Fibroblast of pulmonary artery (primary cell): Measurements from ENCODE around the gene SYTL4.

Source experiments
- DNase-seq: peaks from one replicate; pipeline ENCODE4 v3.0.0-alpha.2; 2010; ENCODE audit warnings: low read depth
- H3K4me3 ChIP-seq: replicated peaks from 2 replicates; pipeline ENCODE4 v1.5.1; 2011; ENCODE audit warnings: low read depth, mild to moderate bottlenecking, control low read depth, low read length, moderate library complexity
- TF ChIP-seq, protein P1 (sequence below): IDR thresholded peaks from 2 replicates; pipeline ENCODE4 v1.5.1; 2011; ENCODE audit warnings: mild to moderate bottlenecking, control low read depth, low read length, inconsistent platforms; ENCODE audit errors: missing control alignments

SYTL4 gene

DNA sequence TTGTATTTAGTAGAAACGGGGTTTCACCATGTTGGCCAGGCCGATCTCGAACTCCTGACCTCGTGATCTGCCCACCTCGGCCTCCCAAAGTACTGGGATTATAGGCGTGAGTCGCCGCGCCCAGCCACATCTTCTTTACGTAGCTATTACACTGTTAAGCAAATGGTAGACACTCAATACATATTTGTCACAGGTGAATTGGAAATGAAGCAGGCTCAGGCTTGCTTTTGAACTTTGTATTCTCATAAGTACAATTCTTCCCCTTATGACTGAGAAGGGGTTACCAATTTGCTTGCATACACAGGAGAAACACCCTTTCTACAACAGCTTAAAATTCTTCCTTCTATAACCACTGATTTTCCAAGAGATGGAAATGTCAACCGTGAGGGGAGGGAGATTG lies 88.7 kb downstream of the SYTL4 start:
- TF ChIP-seq, protein P1, sequence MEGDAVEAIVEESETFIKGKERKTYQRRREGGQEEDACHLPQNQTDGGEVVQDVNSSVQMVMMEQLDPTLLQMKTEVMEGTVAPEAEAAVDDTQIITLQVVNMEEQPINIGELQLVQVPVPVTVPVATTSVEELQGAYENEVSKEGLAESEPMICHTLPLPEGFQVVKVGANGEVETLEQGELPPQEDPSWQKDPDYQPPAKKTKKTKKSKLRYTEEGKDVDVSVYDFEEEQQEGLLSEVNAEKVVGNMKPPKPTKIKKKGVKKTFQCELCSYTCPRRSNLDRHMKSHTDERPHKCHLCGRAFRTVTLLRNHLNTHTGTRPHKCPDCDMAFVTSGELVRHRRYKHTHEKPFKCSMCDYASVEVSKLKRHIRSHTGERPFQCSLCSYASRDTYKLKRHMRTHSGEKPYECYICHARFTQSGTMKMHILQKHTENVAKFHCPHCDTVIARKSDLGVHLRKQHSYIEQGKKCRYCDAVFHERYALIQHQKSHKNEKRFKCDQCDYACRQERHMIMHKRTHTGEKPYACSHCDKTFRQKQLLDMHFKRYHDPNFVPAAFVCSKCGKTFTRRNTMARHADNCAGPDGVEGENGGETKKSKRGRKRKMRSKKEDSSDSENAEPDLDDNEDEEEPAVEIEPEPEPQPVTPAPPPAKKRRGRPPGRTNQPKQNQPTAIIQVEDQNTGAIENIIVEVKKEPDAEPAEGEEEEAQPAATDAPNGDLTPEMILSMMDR: no peak
- no peak overlapping the region for H3K4me3 ChIP-seq
- DNase-seq: no peak

GRCh38 chrX:100642290-100642689 lies 89.6 kb downstream of the SYTL4 start:
- no peak for DNase-seq
- TF ChIP-seq, protein P1: no peak
- no peak overlapping the region for H3K4me3 ChIP-seq

DNA sequence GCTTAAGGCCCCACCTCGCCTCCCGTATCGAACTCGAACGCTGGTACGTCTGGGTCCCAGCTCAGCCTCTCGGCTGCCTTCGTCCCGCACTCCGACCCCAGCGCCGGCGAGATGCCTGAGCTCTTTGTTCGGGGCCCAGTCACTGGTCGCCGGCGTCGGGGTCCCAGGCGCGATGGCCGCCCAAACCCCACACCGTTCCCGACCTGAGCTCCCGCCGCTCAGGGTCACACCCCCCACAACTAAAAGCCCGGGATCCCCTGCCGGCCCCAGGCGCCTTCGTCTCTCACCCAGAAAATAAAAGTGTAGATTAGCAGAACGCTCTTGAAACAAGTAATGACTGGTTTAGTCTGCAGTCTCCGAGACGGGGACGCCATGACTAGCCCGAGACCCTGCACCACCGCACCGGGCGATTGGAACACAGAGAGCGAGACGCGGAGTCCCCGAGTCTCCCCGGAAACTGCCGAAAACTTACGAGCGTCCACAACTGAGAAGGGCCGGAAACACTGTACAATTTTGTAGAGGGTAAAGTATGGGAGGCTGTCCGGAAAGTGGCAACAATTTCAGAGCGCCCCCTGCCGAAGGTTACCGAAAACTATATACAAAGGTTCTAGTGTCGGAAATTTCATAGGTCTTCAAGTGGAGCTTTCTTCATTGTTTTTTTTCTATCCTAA lies 95.5 kb downstream of the SYTL4 start, which contains the start of gene TSPAN6:
TSPAN6 (minus strand) TSS at position 486 of the 671 bp plus-strand sequence; CDS start at position 374, 112 bp downstream.
- H3K4me3 ChIP-seq: peak within 1 kb of the TSS; percentile 64
- DNase-seq: peak; percentile 91

DNA sequence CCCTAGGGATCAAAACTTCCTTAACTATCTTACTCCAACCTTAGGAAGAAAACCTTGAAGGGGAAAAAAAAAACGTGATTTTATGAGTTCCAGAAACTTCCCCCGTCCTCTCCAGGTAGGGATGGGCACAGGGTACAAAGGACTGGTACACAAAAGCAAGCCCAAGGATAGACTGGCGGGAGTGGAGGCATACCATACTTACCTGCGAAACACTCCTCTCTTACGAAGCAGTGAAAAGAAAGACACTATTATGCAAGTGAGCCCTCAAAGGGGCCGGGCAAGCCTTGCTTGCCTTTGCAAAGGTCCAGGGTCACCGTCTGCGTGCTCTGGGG lies 96.0 kb downstream of the SYTL4 start:
- DNase-seq: no peak
- peak overlapping the region; percentile 64 for H3K4me3 ChIP-seq
- TF ChIP-seq, protein P1: no peak

More for the DNA sequence above, 95.5 kb downstream of the SYTL4 start, which contains the start of gene TSPAN6:
- TF ChIP-seq, protein P1: peak; percentile 52

DNA sequence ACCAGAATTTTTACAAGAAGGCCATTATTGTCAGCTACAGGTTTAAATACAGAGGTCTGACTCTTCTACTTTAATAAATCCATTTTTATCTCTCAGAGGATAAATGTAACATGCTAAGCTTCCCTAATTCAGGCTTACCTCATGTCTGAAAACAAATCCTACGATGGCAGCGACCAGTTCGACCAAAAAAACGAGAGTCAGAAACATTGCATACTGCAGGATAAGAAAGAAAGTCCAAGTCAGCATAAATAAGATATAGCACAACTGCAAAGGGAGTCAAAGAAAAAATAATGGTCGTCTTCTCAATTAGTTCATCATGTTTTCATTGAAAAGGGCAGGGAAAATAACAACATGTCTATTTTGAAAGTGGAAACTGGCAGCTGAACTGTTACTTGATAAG lies 96.9 kb downstream of the SYTL4 start:
- DNase-seq: no peak
- H3K4me3 ChIP-seq: peak overlapping the region; percentile 64
- TF ChIP-seq, protein P1: no peak

- TF ChIP-seq, protein P1: no peak
- no peak for DNase-seq
- no peak overlapping the region for H3K4me3 ChIP-seq
Observed at GRCh38 chrX:100625985-100626491, 105.9 kb downstream of the SYTL4 start.
